Neural progenitor cell (in vitro differentiated cells): ENCODE data around the gene TMEM108. TPM values are rescaled to one million over a fixed set of nuclear protein-coding genes. Genes with fewer than 3 reads are reported as not detected.

Source experiments
- DNase-seq: peaks from one replicate; pipeline ENCODE4 v3.0.0-alpha.2; 2016; ENCODE audit warnings: low spot score
- H2AFZ ChIP-seq: fragments of 200-600 bp; sonication (generic); replicated peaks from 2 replicates; pipeline ENCODE4 v1.6.1; 2016; ENCODE audit warnings: antibody characterized with exemption
- H3F3A ChIP-seq: fragments of 200-600 bp; sonication (generic); 2 replicates; pipeline ENCODE4 v1.6.1; 2016; ENCODE audit warnings: antibody characterized with exemption, low read depth
- H3K27ac ChIP-seq: fragments of 200-600 bp; sonication (generic); 2 replicates; pipeline ENCODE4 v1.5.1; 2016; ENCODE audit warnings: mild to moderate bottlenecking
- H3K27me3 ChIP-seq: fragments of 200-600 bp; sonication (generic); 2 replicates; pipeline ENCODE4 v1.6.1; 2016; ENCODE audit warnings: mild to moderate bottlenecking, moderate library complexity
- H3K36me3 ChIP-seq: fragments of 200-600 bp; sonication (generic); 2 replicates; pipeline ENCODE4 v1.5.1; 2016
- H3K4me1 ChIP-seq: fragments of 200-600 bp; sonication (generic); 2 replicates; pipeline ENCODE4 v1.6.1; 2016; ENCODE audit warnings: mixed run types
- H3K4me2 ChIP-seq: fragments of 200-600 bp; sonication (generic); 2 replicates; pipeline ENCODE4 v1.6.1; 2016
- H3K4me3 ChIP-seq: fragments of 200-600 bp; sonication (generic); 2 replicates; pipeline ENCODE4 v1.5.1; 2016
- H3K79me2 ChIP-seq: fragments of 200-600 bp; sonication (generic); 2 replicates; pipeline ENCODE4 v1.6.1; 2016; ENCODE audit warnings: low read depth
- H3K9ac ChIP-seq: fragments of 200-600 bp; sonication (generic); 2 replicates; pipeline ENCODE4 v1.6.1; 2016
- H3K9me3 ChIP-seq: fragments of 200-600 bp; sonication (generic); 2 replicates; pipeline ENCODE4 v1.5.1; 2016; ENCODE audit warnings: low read depth
- H4K20me1 ChIP-seq: fragments of 200-600 bp; sonication (generic); 2 replicates; pipeline ENCODE4 v1.6.1; 2016; ENCODE audit warnings: low read depth
- H3K27ac Mint-ChIP-seq: 3 replicates; pipeline ENCODE4 v1.8.0; 2021; ENCODE audit warnings: mixed read lengths
- H3K27me3 Mint-ChIP-seq: 2 replicates; pipeline ENCODE4 v1.8.0; 2022; ENCODE audit warnings: low read depth, mild to moderate bottlenecking, inconsistent platforms, moderate library complexity, mixed read lengths; ENCODE audit not compliant: insufficient read depth
- H3K36me3 Mint-ChIP-seq: 3 replicates; pipeline ENCODE4 v1.8.0; 2021; ENCODE audit warnings: mixed read lengths
- H3K4me1 Mint-ChIP-seq: 3 replicates; pipeline ENCODE4 v1.8.0; 2021; ENCODE audit warnings: mixed read lengths
- H3K4me3 Mint-ChIP-seq: 3 replicates; pipeline ENCODE4 v1.8.0; 2021; ENCODE audit warnings: mild to moderate bottlenecking, moderate library complexity, mixed read lengths
- H3K9me3 Mint-ChIP-seq: 3 replicates; pipeline ENCODE4 v1.8.0; 2020; ENCODE audit warnings: mixed read lengths
- EZH2 ChIP-seq: fragments of 200-600 bp; sonication (generic); IDR thresholded peaks from 2 replicates; pipeline ENCODE4 v1.6.1; 2017; ENCODE audit warnings: antibody characterized with exemption, mild to moderate bottlenecking, moderate library complexity
- EZH2phosphoT487 ChIP-seq: fragments of 200-600 bp; sonication (generic); IDR thresholded peaks from 2 replicates; pipeline ENCODE4 v1.6.1; 2017; ENCODE audit warnings: antibody characterized with exemption
- total RNA-seq: library from RNA; depleted of rRNA; stranded (reverse); fragments of >200 nt; gene quantifications from 2 replicates; pipeline ENCODE4 v1.2.3, GENCODE V29; 2015; ENCODE audit warnings: low replicate concordance
- TF ChIP-seq, protein P1 (sequence below): fragments of 200-600 bp; sonication (generic); IDR thresholded peaks from 2 replicates; pipeline ENCODE4 v1.5.1; 2017; ENCODE audit warnings: antibody characterized with exemption, mild to moderate bottlenecking

The TMEM108 gene
- total RNA-seq, 1 donor from 2014 or later = 4.8 TPM

- Histone ChIP-seq H4K20me1 (no peaks in the 10 kb centered on the region), H3K9me3 (peaks cover 5% of the 10 kb centered on the region), H3K4me2 (no peak overlapping the region), H3F3A (no peaks in the 10 kb centered on the region), H3K27ac (no peak overlapping the region), H3K36me3 (no peaks in the 10 kb centered on the region), H3K79me2 (no peaks in the 10 kb centered on the region), H3K4me3 (no peak overlapping the region), H2AFZ (no peak overlapping the region), H3K4me1 (no peaks in the 10 kb centered on the region), H3K27me3 (no peaks in the 10 kb centered on the region), H3K9ac (no peak overlapping the region)
- no peak overlapping the region for H3K27ac Mint-ChIP-seq
- peaks cover 2% of the 10 kb centered on the region for H3K27me3 Mint-ChIP-seq
- no peak for DNase-seq
- TF ChIP-seq, protein P1, sequence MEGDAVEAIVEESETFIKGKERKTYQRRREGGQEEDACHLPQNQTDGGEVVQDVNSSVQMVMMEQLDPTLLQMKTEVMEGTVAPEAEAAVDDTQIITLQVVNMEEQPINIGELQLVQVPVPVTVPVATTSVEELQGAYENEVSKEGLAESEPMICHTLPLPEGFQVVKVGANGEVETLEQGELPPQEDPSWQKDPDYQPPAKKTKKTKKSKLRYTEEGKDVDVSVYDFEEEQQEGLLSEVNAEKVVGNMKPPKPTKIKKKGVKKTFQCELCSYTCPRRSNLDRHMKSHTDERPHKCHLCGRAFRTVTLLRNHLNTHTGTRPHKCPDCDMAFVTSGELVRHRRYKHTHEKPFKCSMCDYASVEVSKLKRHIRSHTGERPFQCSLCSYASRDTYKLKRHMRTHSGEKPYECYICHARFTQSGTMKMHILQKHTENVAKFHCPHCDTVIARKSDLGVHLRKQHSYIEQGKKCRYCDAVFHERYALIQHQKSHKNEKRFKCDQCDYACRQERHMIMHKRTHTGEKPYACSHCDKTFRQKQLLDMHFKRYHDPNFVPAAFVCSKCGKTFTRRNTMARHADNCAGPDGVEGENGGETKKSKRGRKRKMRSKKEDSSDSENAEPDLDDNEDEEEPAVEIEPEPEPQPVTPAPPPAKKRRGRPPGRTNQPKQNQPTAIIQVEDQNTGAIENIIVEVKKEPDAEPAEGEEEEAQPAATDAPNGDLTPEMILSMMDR = no peak
- TF ChIP-seq EZH2 (no peak), EZH2phosphoT487 (no peak)
- peaks cover 28% of the 10 kb centered on the region for H3K9me3 Mint-ChIP-seq
- H3K36me3 Mint-ChIP-seq = peaks cover 3% of the 10 kb centered on the region
- no peak overlapping the region for H3K4me3 Mint-ChIP-seq
- H3K4me1 Mint-ChIP-seq = no peaks in the 10 kb centered on the region
Measured at GRCh38 chr3:133317866-133318265, 279.7 kb downstream of the TMEM108 start.

DNA sequence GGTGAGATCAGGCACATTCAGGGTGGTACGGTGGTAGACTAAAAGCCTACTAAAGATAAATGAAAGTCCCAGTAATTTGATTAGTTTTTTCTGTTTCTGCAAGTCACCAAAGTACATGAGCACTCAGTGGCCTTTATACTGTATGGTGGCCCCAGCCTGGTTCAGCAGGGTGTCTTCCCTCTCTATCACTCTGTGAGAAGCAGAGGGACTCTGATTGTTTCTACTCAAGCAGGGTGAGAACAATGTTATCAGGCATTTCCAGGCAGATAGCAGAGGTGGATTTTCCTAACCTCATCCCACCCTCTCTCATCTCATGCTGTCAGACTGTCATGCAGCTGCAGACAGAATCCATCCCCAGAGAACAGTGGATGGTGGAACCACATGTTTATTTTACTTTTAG, 290.2 kb downstream of the TMEM108 start:
- H3K27me3 ChIP-seq = no peaks in the 10 kb centered on the region
- Mint-ChIP-seq H3K4me3 (no peak overlapping the region), H3K4me1 (peaks cover 32% of the 10 kb centered on the region), H3K27me3 (peaks cover 4% of the 10 kb centered on the region), H3K9me3 (peaks cover 9% of the 10 kb centered on the region), H3K36me3 (no peaks in the 10 kb centered on the region), H3K27ac (no peak overlapping the region)
- H3K9me3 ChIP-seq = no peaks in the 10 kb centered on the region
- H3F3A ChIP-seq = peaks cover 13% of the 10 kb centered on the region
- peak overlapping the region; percentile 5 for H3K4me2 ChIP-seq
- no peaks in the 10 kb centered on the region for H3K79me2 ChIP-seq
- no peaks in the 10 kb centered on the region for H3K36me3 ChIP-seq
- no peak overlapping the region for H3K9ac ChIP-seq
- DNase-seq = no peak
- H3K27ac ChIP-seq = no peak overlapping the region
- H3K4me3 ChIP-seq = no peak overlapping the region
- no peak overlapping the region for H2AFZ ChIP-seq
- peaks cover 26% of the 10 kb centered on the region for H3K4me1 ChIP-seq
- peaks cover 12% of the 10 kb centered on the region for H4K20me1 ChIP-seq
- TF ChIP-seq, protein P1 = no peak
- TF ChIP-seq EZH2phosphoT487 (no peak), EZH2 (no peak)

- Histone ChIP-seq H3K4me3 (no peak overlapping the region), H3K9me3 (no peaks in the 10 kb centered on the region), H3K27ac (peak overlapping the region; percentile 35), H2AFZ (no peak overlapping the region), H3K27me3 (no peaks in the 10 kb centered on the region), H3F3A (peaks cover 13% of the 10 kb centered on the region), H3K79me2 (no peaks in the 10 kb centered on the region), H3K36me3 (no peaks in the 10 kb centered on the region), H3K4me2 (peak overlapping the region; percentile 57), H3K9ac (no peak overlapping the region), H3K4me1 (peaks cover 26% of the 10 kb centered on the region), H4K20me1 (peaks cover 12% of the 10 kb centered on the region)
- Mint-ChIP-seq H3K27ac (no peak overlapping the region), H3K4me3 (no peak overlapping the region), H3K27me3 (peaks cover 2% of the 10 kb centered on the region), H3K36me3 (no peaks in the 10 kb centered on the region), H3K4me1 (peaks cover 32% of the 10 kb centered on the region), H3K9me3 (no peaks in the 10 kb centered on the region)
- no peak for TF ChIP-seq EZH2phosphoT487
- TF ChIP-seq, protein P1 = no peak
- TF ChIP-seq EZH2 = no peak
- no peak for DNase-seq
Measured at GRCh38 chr3:133329626-133330025, 291.4 kb downstream of the TMEM108 start.
